Activated CD8-positive, alpha-beta memory T cell treated with anti-CD3 and anti-CD28 coated beads for 48 hours (primary cell): ENCODE measurements around the gene XPC.

Source experiments
- DNase-seq, 3 experiments: peaks; one replicate each; pipeline ENCODE4 v3.0.0-alpha.2; 2020; ENCODE audit warnings: low read depth in 2 of 3, low spot score in 2 of 3

XPC gene

DNA sequence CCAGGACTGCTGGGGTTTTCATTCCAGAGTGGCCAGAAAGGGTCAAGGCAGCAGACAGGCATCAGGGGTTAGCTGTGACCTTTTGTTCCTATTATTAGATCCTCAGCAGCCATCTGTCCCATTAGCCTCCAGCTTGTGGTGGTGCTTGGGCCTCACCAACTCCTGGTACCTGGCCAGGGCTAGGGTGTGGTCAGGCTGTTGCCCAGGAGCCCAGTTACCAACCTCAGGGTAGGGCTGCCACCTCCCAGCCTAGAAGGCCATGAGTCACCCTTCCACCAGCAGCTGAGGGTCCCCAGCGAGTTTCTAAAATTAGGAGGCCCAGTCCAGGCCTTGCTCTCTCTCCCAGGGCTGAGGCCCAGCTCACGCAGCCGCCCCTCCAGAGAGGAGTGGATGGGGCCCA lies 41.4 kb downstream of the XPC start:
- no peak for DNase-seq

DNA sequence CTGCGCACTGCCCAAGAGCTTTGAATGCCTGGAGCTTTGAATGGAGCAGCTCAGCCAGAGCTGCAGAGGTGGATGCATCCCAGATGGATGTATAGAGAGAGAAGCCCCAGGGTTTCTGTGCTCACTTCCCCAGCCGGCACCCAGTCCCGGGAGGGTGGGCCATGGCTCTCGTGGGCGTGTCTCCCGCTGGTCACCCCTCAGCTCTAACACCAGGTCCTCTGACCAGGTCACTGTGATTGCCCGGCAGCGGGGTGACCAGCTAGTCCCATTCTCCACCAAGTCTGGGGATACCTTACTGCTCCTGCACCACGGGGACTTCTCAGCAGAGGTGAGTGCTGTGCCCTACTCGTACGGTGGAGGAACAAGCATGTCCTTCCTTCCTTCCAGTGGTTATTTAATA lies 42.8 kb downstream of the XPC start:
- no peak for DNase-seq

DNA sequence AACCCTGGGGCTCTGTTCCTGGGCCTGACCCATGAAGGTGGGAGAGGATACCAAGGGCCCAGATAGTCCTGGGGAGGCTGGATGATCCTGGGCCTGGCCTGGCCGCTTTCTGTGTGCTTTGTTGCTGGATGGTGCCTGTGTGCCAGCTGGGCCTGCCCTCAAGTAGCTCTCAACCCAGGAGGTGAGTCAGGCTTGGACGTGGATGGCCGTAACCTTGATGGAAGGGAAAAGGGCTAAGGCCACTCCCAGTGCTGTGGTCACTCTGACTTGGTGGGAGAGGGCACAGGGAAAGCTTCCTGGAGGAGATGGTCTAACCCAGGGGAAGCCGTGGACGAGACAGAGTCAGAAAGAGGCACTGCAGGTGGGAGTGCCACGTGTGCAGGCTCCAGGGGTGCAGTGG lies 44.1 kb downstream of the XPC start:
- no peak for DNase-seq

DNA sequence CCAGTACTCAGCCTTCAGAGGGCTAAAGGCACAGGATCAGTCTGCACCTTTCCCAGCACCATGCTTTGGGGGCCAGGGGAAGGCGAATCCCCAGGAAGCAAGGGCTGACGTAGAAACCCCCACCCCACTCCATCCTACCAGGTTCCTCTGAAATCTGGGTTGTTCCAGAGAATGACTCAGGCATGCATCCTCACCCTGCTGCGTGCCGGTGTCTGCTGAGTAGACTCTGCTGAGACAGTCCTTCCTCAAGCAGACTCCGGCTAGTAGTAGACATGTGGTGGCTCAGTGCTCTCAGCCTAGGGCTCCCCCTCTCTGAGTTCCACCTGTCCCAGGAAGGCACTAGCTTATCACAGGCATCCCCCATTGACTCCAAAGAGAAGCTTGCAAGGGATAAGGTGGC lies 44.5 kb downstream of the XPC start:
- DNase-seq: no peak

DNA sequence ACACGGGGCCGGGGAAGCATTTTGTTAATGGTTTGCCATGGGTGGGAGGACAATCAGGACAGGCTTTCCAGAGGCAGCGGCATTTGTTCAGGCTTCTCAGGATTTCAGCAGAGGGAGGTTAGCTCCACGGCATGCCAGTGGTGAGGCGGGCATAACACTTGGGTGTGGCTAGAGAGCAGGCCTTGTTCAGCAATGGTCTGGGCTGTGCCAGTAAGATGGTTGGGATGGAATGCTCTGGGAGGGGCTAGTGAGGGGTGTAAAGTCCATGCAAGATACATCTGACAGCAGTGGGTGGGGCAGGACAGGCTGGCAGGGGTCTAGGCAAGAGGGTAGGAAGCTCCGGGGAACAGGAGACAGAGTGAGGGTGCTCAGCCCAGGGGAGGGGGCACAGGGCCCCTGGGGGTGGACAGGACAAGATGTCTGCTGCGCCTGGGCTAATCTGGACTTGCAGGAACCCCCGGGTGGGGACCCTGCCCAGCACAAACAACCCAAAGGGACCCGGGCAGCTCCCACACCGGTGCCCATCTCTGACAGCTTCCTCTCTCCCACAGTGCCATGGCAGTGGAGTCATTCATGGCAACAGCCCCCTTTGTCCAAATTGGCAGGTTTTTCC lies 45.1 kb downstream of the XPC start:
- no peak for DNase-seq

DNA sequence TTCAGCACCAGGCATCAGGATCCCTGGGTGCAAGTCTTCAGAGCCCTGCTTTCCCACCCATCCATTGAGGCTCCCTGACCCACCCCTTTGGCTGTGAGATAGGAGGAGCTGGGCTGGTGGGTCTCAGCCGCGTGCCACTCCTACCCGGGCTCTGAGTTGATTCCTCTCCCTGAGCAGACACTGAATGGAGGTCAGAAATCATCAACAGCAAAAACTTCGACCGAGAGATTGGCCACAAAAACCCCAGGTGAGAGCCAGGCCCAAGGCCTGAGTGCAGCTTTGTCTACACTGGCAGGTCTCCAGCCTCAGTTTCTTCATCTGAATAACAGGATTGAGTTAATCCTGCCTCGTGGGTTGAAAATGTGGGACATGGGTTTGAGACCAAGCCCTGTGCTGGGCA lies 45.7 kb downstream of the XPC start:
- DNase-seq: no peak

DNA sequence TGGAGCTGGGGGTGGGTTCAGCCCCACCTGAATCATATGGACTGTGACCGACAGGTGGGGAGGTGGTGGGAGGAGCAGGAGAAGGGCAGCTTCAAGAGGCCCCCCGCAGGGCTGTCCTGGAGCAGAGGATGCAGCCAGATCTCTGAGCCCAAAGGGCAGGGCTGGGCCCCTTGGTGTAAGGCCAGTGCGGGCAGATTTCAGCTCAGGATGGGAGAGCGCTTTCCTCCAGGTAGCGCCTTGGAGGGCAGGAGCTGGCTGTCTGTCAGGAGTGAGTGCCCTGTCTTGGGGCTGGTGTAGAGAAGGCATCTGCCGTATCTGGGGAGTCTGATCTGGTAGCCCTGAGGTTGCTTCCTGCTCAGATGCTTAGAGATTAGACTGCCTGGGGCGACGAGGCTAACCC lies 46.3 kb downstream of the XPC start:
- DNase-seq: no peak

DNA sequence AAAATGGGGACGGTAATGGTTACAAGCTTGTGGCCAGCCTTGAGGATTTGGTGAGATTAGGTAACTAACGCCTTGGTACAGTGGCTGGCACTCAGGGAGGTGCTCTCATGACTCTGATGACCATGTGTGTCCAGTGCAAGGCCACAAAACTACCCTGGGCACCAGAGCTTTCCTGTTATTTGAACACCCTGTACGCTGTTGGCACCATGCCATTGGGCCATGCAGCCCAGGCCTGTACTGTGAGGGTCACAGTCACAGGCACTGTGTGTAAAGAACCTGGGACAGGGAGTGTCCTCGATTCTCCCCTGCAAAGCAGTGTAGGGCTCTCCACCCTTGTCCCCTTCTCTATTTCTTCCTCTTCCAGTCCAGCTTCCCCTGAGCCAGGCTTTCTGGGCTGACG lies 47.3 kb downstream of the XPC start:
- no peak for DNase-seq

DNA sequence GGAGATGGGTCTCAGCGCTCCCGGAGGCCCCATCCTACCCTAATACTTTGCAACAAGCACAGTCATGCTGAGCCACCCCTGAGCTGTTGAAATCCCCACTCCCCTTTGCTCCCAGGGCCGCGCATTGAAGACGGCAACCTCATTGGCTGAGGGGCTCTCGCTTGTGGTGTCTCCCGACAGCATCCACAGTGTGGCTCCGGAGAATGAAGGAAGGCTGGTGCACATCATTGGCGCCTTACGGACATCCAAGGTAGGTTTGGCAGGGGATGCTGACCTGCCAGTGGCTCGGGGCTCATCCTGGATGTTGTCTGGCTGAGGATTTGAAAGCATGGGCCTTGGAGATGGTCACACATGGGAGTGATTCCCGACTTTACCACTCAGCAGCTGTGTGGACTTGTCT lies 47.7 kb downstream of the XPC start:
- no peak for DNase-seq

DNA sequence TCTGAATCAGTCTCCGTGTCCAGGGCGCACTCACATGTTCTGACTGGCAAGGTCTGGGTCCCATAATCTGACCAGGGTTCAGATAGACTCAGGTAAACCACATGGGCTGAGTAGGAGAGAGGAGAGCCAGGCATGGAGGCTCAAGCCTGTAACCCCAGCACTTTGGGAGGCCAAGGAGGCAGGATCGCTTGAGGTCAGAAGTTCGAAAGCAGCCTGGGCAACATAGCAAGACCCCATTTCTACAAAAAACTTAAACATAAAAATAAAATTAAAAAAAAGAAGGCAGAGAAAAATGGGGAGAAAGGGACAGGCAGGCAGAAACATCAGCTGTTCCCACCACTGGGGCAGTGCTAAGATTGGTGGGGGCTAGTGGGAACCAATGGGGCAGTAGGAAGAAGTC lies 48.2 kb downstream of the XPC start:
- DNase-seq: no peak

DNA sequence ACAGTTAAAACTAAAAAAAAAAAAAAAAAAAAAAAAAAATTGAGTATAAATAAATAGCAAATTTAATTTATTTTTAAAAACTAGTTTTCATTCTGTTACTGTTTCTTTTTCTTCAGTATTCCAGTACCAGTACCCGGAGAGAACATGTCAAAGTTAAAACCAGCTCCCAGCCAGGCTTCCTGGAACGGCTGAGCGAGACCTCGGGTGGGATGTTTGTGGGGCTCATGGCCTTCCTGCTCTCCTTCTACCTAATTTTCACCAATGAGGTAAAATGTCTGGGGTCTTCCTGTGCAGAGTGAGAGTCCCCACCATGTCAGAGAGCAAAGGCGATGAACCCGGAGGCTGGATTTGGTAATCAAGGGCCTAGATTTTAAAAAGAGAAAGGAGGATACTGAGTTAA lies 49.1 kb downstream of the XPC start:
- DNase-seq: no peak

DNA sequence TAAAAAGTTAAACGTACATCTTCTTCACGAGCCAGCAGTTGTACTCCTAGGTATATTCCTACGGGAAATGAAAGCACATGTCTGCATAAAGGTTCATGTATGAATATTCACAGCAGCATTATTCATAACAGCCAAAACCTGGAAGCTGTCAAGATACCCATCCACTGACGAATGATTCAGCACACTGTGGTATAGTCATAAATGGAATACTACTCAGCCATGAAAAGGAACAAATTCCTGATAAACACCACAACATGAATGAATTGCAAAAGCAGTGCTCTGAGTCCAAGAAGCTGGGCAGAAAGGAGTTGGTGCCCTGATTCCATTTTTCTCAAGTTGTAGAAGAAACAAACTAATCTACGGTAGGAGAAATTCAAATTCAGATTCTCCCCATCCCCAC lies 49.7 kb downstream of the XPC start:
- no peak for DNase-seq

DNA sequence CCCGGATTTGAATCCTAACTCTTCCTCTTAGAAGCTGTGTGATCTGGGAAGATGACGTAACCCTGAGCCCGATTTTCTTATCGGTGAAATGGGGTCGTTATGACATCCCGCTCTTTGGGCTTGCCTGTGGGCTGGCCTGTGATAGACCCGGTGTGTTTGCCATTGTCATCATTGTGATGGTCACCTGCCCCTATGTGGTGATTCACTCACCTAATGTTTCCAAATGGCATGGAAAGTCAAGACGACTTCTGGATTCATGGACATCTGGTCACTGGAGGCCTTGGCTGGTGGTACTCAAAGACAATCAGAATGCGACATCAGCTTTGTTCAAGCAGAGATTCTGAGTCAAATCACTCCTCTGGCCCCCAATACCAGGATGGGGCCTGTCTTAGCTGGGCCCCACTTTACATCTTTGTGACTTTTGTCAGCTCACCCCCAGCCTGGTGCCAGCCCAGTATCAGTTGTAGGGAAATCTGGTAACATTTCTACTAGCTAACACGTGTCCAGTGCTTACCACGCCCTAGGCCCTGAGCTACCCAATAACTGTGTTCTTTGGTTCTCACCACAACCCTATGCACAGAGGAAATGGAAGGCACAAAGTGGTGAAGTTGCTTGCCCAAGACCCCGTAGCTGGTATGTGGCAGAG lies 50.8 kb downstream of the XPC start:
- no peak for DNase-seq

DNA sequence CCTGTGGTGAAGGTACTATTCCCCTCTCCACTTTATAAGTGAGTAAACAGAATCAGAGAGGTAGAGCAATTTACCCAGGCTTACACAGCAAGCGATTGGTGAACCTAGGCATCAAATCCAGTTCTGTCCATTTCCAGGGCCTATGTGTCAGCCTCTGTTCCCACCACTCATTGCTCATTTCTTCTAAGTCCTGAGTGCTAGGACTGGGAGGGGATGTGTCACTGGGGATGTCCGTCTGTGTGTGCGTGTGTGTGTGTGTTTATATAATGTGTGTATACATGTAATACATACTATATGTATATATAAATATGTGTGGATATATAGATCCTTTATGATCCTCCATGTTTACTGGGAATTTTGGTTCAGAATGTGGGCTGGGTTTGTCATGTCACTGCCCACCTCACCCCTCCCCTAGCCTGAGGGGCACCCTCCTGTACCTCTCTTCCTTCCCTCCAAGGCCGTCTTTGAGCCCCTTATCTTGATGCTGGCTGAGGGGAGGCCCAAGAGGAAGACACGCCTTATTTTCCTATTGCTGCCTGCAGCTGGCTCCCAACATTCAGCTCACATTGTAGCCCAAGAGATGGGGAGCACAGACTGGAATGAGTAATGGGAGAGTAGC lies 51.4 kb downstream of the XPC start:
- no peak for DNase-seq

DNA sequence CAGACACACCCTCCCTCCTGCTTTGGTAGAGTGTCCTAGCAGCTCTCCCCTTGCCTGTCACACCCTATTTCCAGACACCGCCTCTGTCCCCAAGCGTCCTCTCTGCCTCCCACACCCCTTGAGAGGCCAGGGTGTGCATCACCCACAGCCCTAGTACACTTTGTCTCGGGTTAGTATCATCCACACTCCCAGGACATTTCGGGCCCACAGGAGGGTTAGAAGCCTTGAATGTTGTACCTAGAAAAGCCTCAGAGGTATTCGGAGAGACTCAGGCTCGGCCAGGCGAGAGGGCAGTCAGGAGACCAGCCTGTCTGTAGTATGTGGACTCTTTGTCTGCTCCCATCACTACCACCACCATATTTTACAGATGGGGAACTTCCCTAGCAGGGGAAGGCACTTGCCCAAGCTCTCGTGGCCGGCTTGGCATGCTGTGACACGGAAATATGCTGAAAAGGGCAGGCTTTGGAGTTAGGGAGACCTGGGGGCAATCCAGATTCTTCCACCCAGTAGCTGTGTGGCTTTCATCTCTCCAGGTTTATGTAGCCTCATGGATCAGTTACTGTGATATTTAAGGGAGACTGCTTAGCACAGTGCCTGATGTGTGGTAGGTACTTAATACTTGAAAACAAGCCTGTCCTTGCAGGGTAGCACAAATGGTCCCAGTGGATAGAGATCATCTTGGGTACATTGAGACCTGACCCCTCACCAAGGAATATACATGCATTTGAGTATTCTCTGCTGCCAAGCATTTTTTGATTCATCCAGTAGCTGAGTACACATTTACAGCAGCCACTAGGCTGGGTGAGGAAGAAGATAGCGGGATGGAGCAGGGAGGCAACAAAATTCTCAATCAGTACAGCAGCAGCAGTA lies 52.1 kb downstream of the XPC start:
- DNase-seq: no peak

DNA sequence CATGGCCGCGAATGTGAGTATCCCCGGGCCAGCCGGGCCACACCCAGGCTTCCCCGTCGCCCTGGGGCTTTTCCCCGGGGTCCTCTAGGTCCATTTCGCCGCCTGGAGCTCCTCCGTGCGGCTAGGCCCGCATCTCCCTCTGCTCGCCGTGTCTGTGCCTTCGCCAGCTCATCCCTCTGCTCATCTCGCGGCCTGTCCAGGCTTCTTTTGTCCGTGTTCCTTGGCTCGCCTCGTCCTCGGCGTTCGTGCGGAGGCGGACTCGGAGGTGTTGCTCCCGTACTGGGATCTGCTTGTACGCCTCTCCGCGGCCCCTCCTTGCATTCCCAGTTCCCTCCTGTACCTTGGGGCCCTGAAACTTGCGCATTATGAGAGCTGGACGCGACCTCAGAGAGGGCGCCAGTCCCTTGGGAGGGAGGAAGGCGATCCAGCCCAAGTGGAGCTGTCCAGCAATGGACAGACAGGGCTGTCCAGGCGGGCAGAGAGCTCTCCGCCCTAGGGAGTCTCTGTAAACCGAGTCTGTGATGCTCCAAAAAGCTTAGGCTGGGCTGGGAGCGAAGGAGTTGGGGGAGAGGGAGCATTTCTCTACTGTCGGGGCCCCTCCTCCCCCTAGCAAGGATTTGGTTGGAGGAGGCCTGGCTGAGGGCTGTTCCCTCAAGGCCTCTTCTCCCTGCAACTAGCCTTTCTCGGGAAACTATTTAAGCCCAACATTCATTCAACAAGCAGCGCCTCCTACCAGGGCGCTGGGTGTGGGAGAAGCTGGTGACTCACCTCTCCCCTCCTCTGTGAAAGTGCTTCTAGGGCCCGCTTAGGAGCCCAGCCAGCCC lies 53.0 kb downstream of the XPC start:
- DNase-seq: peak in 1 of 3 experiments; percentile 40

DNA sequence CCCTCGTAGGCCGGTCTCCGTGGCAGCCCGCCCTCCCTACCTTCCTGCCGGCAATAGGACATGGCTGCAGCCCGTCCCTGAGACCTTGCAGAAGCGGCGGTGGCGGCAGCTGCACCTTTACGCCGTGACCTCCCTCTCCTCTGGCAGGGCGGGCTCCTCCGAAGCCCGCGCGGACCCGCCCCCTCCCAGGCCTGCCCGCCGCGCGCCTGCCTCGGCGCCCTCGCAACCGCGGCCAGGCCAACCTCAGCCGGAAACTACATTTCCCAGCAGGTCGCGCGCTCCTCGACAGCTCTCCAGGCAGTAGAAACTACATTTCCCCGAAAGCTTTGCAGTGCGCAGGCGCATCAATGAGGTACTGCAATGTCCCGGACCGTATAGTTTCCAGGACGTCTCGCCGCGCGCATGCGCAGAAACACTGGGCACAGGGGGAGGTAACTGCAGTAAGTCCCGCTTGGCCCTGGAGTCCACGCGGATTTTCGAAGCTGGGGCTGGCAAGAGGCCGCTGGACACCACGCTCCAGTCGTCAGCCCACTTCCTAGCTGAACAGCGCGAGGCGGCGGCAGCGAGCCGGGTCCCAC lies 53.7 kb downstream of the XPC start, which contains the start of the genes CHCHD4 and TMEM43:
Gene CHCHD4, minus strand, starts transcription at position 256 of the 578 bp plus-strand sequence. Its CDS starts 194 bp downstream, at position 62.
Gene TMEM43, plus strand, starts transcription at position 438 of the 578 bp plus-strand sequence. CDS start 142 bp downstream, outside the sequence.
- peak; percentile 86 to 92 (median 87) for DNase-seq

DNA sequence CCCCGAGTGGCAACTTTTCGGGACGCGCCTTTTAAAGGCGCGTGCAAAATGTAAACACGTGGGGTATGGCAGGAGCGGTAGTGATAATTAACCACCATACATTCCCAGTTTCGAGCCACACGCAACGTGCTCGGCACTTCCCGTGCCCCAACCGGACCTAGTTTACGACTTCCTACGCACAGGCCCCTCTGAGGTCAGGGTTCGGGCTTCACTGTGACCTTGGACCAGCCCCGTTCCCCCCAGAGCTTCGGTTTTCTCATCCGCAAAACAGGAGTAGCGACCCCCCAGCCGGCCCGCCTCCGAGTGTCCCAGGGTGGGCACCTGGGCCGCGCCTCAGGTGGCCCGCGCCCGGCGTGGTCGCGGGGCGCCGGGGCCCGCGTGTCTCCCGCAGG lies 54.2 kb downstream of the XPC start:
- DNase-seq: peak in 2 of 3 experiments; percentile 29 to 36

DNA sequence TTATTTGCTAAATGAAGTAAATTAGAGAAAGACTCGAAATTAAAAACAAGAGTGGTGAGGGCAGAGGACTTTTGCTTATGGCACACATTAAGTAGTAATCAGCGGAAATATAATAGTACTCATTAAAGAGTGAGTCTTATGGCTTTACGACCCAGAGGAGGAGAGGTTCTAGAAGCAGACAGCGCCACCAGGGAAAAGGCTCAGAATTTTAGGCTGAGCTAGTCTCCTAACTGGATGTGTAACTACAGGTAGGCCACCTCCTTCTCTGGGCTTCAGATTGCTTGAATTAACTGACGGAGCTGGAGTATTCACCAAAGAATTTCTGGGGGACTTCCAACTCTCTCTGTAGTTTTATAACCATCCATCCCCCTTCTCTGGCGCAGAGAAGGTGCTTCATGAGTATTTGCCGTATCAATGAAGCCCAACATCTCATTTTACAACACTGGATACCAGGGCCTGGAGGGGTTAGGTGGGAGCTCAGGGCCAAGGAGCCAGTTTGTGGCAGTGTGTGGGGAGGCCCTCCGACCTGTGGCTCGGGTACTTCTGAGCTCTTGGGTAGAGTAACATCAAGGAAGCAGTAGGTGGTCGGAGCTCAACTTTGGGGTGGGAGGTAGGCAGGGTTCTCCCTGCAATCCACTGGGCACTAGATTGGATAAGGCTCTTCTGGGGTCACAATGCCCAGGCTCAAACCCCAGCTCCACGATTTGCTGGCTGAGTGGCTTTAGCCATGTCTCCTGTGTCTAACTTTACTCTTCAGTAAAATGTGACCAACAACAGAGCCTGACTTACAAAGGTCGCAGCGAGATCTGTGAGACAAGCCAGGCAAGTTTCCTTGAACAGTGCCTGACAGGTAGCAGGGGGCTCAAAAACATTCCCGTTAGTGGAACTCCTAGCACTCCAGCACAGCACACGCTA lies 54.8 kb downstream of the XPC start:
- no peak for DNase-seq
